ENCODE data around the gene GSTM5.

The GSTM5 gene

GRCh38 chr1:109712321-109712864, 342 bp downstream of the GSTM5 start:
- DNase-seq (ENCODE audit: insufficient read length, low spot score) (no peak), FAIRE-seq (no peak)
- TF ChIP-seq POU2F2 (IDR thresholded peaks at IDR 0.05; ENCODE audit: low read depth, low read length) (no peak), POLR2AphosphoS5 (IDR thresholded peaks at IDR 0.05; ENCODE audit: low read depth, low read length) (no peak), TAF1 (IDR thresholded peaks at IDR 0.05; ENCODE audit: low read depth, low read length) (no peak), PAX5 (IDR thresholded peaks at IDR 0.05; ENCODE audit: insufficient read depth, low read length, severe bottlenecking) (no peak), POLR2A (IDR thresholded peaks at IDR 0.05; ENCODE audit: low read depth, low read length) (no peak), SPI1 (IDR thresholded peaks at IDR 0.05; ENCODE audit: low read depth, low read length) (no peak)

- DNase-seq (ENCODE audit: insufficient read length, low spot score): no peak
- no peak for FAIRE-seq
- TF ChIP-seq POU2F2 (IDR thresholded peaks at IDR 0.05; ENCODE audit: low read depth, low read length) (no peak), POLR2AphosphoS5 (IDR thresholded peaks at IDR 0.05; ENCODE audit: low read depth, low read length) (no peak), TAF1 (IDR thresholded peaks at IDR 0.05; ENCODE audit: low read depth, low read length) (no peak), PAX5 (IDR thresholded peaks at IDR 0.05; ENCODE audit: insufficient read depth, low read length, severe bottlenecking) (no peak)
Measured at GRCh38 chr1:109713636-109714035, 1.6 kb downstream of the GSTM5 start.

GRCh38 chr1:109714661-109715372, 2.8 kb downstream of the GSTM5 start:
- TF ChIP-seq POLR2AphosphoS5 (IDR thresholded peaks at IDR 0.05; ENCODE audit: low read depth, low read length) (no peak), TAF1 (IDR thresholded peaks at IDR 0.05; ENCODE audit: low read depth, low read length) (no peak), PAX5 (IDR thresholded peaks at IDR 0.05; ENCODE audit: insufficient read depth, low read length, severe bottlenecking) (no peak), POU2F2 (IDR thresholded peaks at IDR 0.05; ENCODE audit: low read depth, low read length) (no peak), SPI1 (IDR thresholded peaks at IDR 0.05; ENCODE audit: low read depth, low read length) (no peak), POLR2A (IDR thresholded peaks at IDR 0.05; ENCODE audit: low read depth, low read length) (no peak)
- FAIRE-seq: no peak
- DNase-seq (ENCODE audit: insufficient read length, low spot score): no peak

GRCh38 chr1:109716121-109716520, 4.1 kb downstream of the GSTM5 start:
- DNase-seq (ENCODE audit: insufficient read length, low spot score) (no peak), FAIRE-seq (no peak)
- TF ChIP-seq TAF1 (IDR thresholded peaks at IDR 0.05; ENCODE audit: low read depth, low read length): no peak
- no peak for TF ChIP-seq PAX5 (IDR thresholded peaks at IDR 0.05; ENCODE audit: insufficient read depth, low read length, severe bottlenecking)
- TF ChIP-seq POU2F2 (IDR thresholded peaks at IDR 0.05; ENCODE audit: low read depth, low read length): no peak
- no peak for TF ChIP-seq SPI1 (IDR thresholded peaks at IDR 0.05; ENCODE audit: low read depth, low read length)
- TF ChIP-seq POLR2AphosphoS5 (IDR thresholded peaks at IDR 0.05; ENCODE audit: low read depth, low read length): no peak
- no peak for TF ChIP-seq POLR2A (IDR thresholded peaks at IDR 0.05; ENCODE audit: low read depth, low read length)

GRCh38 chr1:109716570-109717090, 4.6 kb downstream of the GSTM5 start:
- no peak for FAIRE-seq
- no peak for TF ChIP-seq TAF1 (IDR thresholded peaks at IDR 0.05; ENCODE audit: low read depth, low read length)
- TF ChIP-seq POU2F2 (IDR thresholded peaks at IDR 0.05; ENCODE audit: low read depth, low read length): no peak
- TF ChIP-seq POLR2A (IDR thresholded peaks at IDR 0.05; ENCODE audit: low read depth, low read length): no peak
- no peak for TF ChIP-seq POLR2AphosphoS5 (IDR thresholded peaks at IDR 0.05; ENCODE audit: low read depth, low read length)
- TF ChIP-seq PAX5 (IDR thresholded peaks at IDR 0.05; ENCODE audit: insufficient read depth, low read length, severe bottlenecking): no peak
- TF ChIP-seq SPI1 (IDR thresholded peaks at IDR 0.05; ENCODE audit: low read depth, low read length): no peak
- DNase-seq (ENCODE audit: insufficient read length, low spot score): no peak

- no peak for DNase-seq (ENCODE audit: insufficient read length, low spot score)
- no peak for FAIRE-seq
- no peak for TF ChIP-seq TAF1 (IDR thresholded peaks at IDR 0.05; ENCODE audit: low read depth, low read length)
- TF ChIP-seq POLR2AphosphoS5 (IDR thresholded peaks at IDR 0.05; ENCODE audit: low read depth, low read length): no peak
- no peak for TF ChIP-seq POLR2A (IDR thresholded peaks at IDR 0.05; ENCODE audit: low read depth, low read length)
- TF ChIP-seq POU2F2 (IDR thresholded peaks at IDR 0.05; ENCODE audit: low read depth, low read length): no peak
- no peak for TF ChIP-seq PAX5 (IDR thresholded peaks at IDR 0.05; ENCODE audit: insufficient read depth, low read length, severe bottlenecking)
- TF ChIP-seq SPI1 (IDR thresholded peaks at IDR 0.05; ENCODE audit: low read depth, low read length): no peak
Measured at GRCh38 chr1:109717729-109718128, 5.7 kb downstream of the GSTM5 start.

GRCh38 chr1:109718495-109718894, 6.4 kb downstream of the GSTM5 start:
- DNase-seq (ENCODE audit: insufficient read length, low spot score) (no peak), FAIRE-seq (no peak)
- TF ChIP-seq PAX5 (IDR thresholded peaks at IDR 0.05; ENCODE audit: insufficient read depth, low read length, severe bottlenecking) (no peak), SPI1 (IDR thresholded peaks at IDR 0.05; ENCODE audit: low read depth, low read length) (no peak), POLR2A (IDR thresholded peaks at IDR 0.05; ENCODE audit: low read depth, low read length) (no peak), POU2F2 (IDR thresholded peaks at IDR 0.05; ENCODE audit: low read depth, low read length) (no peak), POLR2AphosphoS5 (IDR thresholded peaks at IDR 0.05; ENCODE audit: low read depth, low read length) (no peak), TAF1 (IDR thresholded peaks at IDR 0.05; ENCODE audit: low read depth, low read length) (no peak)

GRCh38 chr1:109719337-109719837, 7.3 kb downstream of the GSTM5 start:
- FAIRE-seq (peak; percentile 73), DNase-seq (ENCODE audit: insufficient read length, low spot score) (no peak)
- TF ChIP-seq POLR2A (IDR thresholded peaks at IDR 0.05; ENCODE audit: low read depth, low read length) (no peak), SPI1 (IDR thresholded peaks at IDR 0.05; ENCODE audit: low read depth, low read length) (no peak), POU2F2 (IDR thresholded peaks at IDR 0.05; ENCODE audit: low read depth, low read length) (no peak), TAF1 (IDR thresholded peaks at IDR 0.05; ENCODE audit: low read depth, low read length) (no peak), POLR2AphosphoS5 (IDR thresholded peaks at IDR 0.05; ENCODE audit: low read depth, low read length) (no peak), PAX5 (IDR thresholded peaks at IDR 0.05; ENCODE audit: insufficient read depth, low read length, severe bottlenecking) (no peak)

GRCh38 chr1:109721042-109721441, 9.0 kb downstream of the GSTM5 start:
- TF ChIP-seq POLR2AphosphoS5 (IDR thresholded peaks at IDR 0.05; ENCODE audit: low read depth, low read length) (no peak), TAF1 (IDR thresholded peaks at IDR 0.05; ENCODE audit: low read depth, low read length) (no peak)
- no peak for DNase-seq (ENCODE audit: insufficient read length, low spot score)
- FAIRE-seq: no peak

Measured in GM12891 (cell line).